HG03159 (cell line): ENCODE measurements around the gene LMO1.

ENCODE experiments used
- ATAC-seq: cut with Tn5 transposase; IDR thresholded peaks from one replicate; pipeline ENCODE4 v1.9.1; 2021; ENCODE audit warnings: mild to moderate bottlenecking, moderate library complexity; ENCODE audit not compliant: unreplicated experiment

Gene LMO1

GRCh38 chr11:8288824-8289491, 25.3 kb upstream of the LMO1 start:
- no peak for ATAC-seq

- ATAC-seq, result no peak
These were observed 24.6 kb upstream of the LMO1 start for GRCh38 chr11:8288166-8288772.

GRCh38 chr11:8287703-8288102, 24.0 kb upstream of the LMO1 start:
- no peak for ATAC-seq

GRCh38 chr11:8287297-8287696, 23.6 kb upstream of the LMO1 start:
- ATAC-seq, result no peak

GRCh38 chr11:8286886-8287285, 23.2 kb upstream of the LMO1 start:
- no peak for ATAC-seq

- ATAC-seq, result no peak
These were observed 22.1 kb upstream of the LMO1 start for GRCh38 chr11:8285796-8286195.

- ATAC-seq, result no peak
These were observed 21.6 kb upstream of the LMO1 start for GRCh38 chr11:8285228-8285627.

GRCh38 chr11:8283465-8284230, 20.0 kb upstream of the LMO1 start:
- ATAC-seq, result no peak

GRCh38 chr11:8283100-8283464, 19.4 kb upstream of the LMO1 start:
- no peak for ATAC-seq

GRCh38 chr11:8282631-8283030, 19.0 kb upstream of the LMO1 start:
- no peak for ATAC-seq

GRCh38 chr11:8281266-8281665, 17.6 kb upstream of the LMO1 start:
- no peak for ATAC-seq

- no peak for ATAC-seq
These were observed 14.0 kb upstream of the LMO1 start for GRCh38 chr11:8277691-8278090.

- no peak for ATAC-seq
These were observed 12.8 kb upstream of the LMO1 start for GRCh38 chr11:8276528-8276927.

GRCh38 chr11:8273287-8273686, 9.6 kb upstream of the LMO1 start:
- no peak for ATAC-seq

- no peak for ATAC-seq
These were observed 7.6 kb upstream of the LMO1 start for GRCh38 chr11:8271106-8271886.

- ATAC-seq, result no peak
These were observed 6.0 kb upstream of the LMO1 start for GRCh38 chr11:8269636-8270035.

- no peak for ATAC-seq
These were observed 5.1 kb upstream of the LMO1 start for GRCh38 chr11:8268530-8269400.

GRCh38 chr11:8267831-8268529, 4.3 kb upstream of the LMO1 start:
- no peak for ATAC-seq

- ATAC-seq, result no peak
These were observed 3.6 kb upstream of the LMO1 start for GRCh38 chr11:8267280-8267679.
